K562 (cell line): Measurements from ENCODE around the gene NECTIN4. TPM values are rescaled to one million over a fixed set of nuclear protein-coding genes. Genes with fewer than 3 reads are reported as not detected.

Source experiments
- CBX8 ChIP-seq: fragments of 200-600 bp; sonication (generic); IDR thresholded peaks from 2 replicates; pipeline ENCODE4 v1.6.1; 2012; ENCODE audit warnings: borderline replicate concordance, mixed run types, low read depth, mild to moderate bottlenecking, moderate library complexity, mixed read lengths, low read length, control low read depth, inconsistent platforms; ENCODE audit not compliant: poor library complexity, severe bottlenecking; ENCODE audit errors: extremely low read depth
- DPF2 ChIP-seq: fragments of 450-650 bp; IDR thresholded peaks from 2 replicates; pipeline ENCODE4 v1.6.1; 2016
- FOXM1 ChIP-seq, 2 experiments: fragments of 450-650 bp in 1 of 2; sonication (generic) in 1 of 2; formaldehyde crosslinking in 1 of 2; IDR thresholded peaks; 2 replicates each; pipeline versions ENCODE4 v1.6.1 to v1.9.0; 2017 to 2022; ENCODE audit warnings: low read depth in 2 of 2, mild to moderate bottlenecking in 2 of 2, missing genetic modification reagents in 1 of 2, moderate library complexity in 1 of 2
- GATA2 ChIP-seq: sonication (generic); formaldehyde crosslinking; IDR thresholded peaks from 2 replicates; pipeline ENCODE4 v1.4.0; 2020; ENCODE audit warnings: mild to moderate bottlenecking, missing genetic modification reagents
- HEY1 ChIP-seq: fragments of 250-450 bp; sonication (Bioruptor Pico); IDR thresholded peaks from 2 replicates; pipeline ENCODE4 v1.5.0; 2020; ENCODE audit warnings: mild to moderate bottlenecking, moderate library complexity, borderline replicate concordance
- HOXB6 ChIP-seq: fragments of 250-450 bp; sonication (Bioruptor Pico); IDR thresholded peaks from 2 replicates; pipeline ENCODE4 v1.5.1; 2022; ENCODE audit warnings: mild to moderate bottlenecking, borderline replicate concordance
- JUN ChIP-seq, 2 experiments: sonication (generic) in 1 of 2; formaldehyde crosslinking in 1 of 2; IDR thresholded peaks; 2 replicates each; pipeline versions ENCODE4 v1.6.1 to v1.8.0; 2012 to 2022; ENCODE audit warnings: borderline replicate concordance in 2 of 2, mild to moderate bottlenecking in 2 of 2, improper control_type of control experiment in 1 of 2, low read depth in 1 of 2, low read length in 1 of 2, missing genetic modification reagents in 1 of 2
- JUND ChIP-seq, 2 experiments: IDR thresholded peaks; 2 replicates in 1 of 2; 3 replicates in 1 of 2; pipeline ENCODE4 v1.6.1; 2011; ENCODE audit warnings: borderline replicate concordance in 2 of 2, low read depth in 2 of 2, low read length in 2 of 2, improper control_type of control experiment in 1 of 2, missing biosample characterization in 1 of 2, missing genetic modification characterization in 1 of 2, missing genetic modification reagents in 1 of 2
- KLF10 ChIP-seq: fragments of 250-450 bp; sonication (Bioruptor Pico); IDR thresholded peaks from 2 replicates; pipeline ENCODE4 v1.6.1; 2021; ENCODE audit warnings: matching md5 sums
- L3MBTL2 ChIP-seq: fragments of 450-650 bp; IDR thresholded peaks from 2 replicates; pipeline ENCODE4 v1.6.1; 2016; ENCODE audit warnings: mild to moderate bottlenecking, moderate library complexity
- MYNN ChIP-seq, 2 experiments: sonication (generic); formaldehyde crosslinking in 1 of 2; IDR thresholded peaks; 2 replicates each; pipeline versions ENCODE4 v1.5.0 to v1.6.1; 2016 to 2020; ENCODE audit warnings: antibody characterized with exemption in 1 of 2, missing genetic modification reagents in 1 of 2
- POLR2AphosphoS5 ChIP-seq: IDR thresholded peaks from 2 replicates; pipeline ENCODE4 v1.6.1; 2011; ENCODE audit warnings: mild to moderate bottlenecking, low read depth, low read length, moderate library complexity; ENCODE audit not compliant: control insufficient read depth, insufficient read depth
- RBFOX2 ChIP-seq: fragments of 200-400 bp; formaldehyde crosslinking; IDR thresholded peaks from 2 replicates; pipeline ENCODE4 v1.6.1; 2017; ENCODE audit warnings: low read depth, mild to moderate bottlenecking, low read length, moderate library complexity
- TAF7 ChIP-seq: fragments of 450-650 bp; IDR thresholded peaks from 2 replicates; pipeline ENCODE4 v1.6.1; 2016; ENCODE audit warnings: missing genetic modification characterization, missing compliant biosample characterization
- U2AF1 ChIP-seq: fragments of 200-400 bp; formaldehyde crosslinking; optimal IDR thresholded peaks from 2 replicates; pipeline ENCODE3; 2017; ENCODE audit warnings: mild to moderate bottlenecking, low read depth, low read length, moderate library complexity
- ZNF41 ChIP-seq: fragments of 250-450 bp; sonication (Bioruptor Pico); conservative IDR thresholded peaks from 2 replicates; pipeline ENCODE4 v1.4.0; 2020; ENCODE audit warnings: mild to moderate bottlenecking
- ZNF445 ChIP-seq: fragments of 250-450 bp; sonication (Bioruptor Pico); IDR thresholded peaks from 2 replicates; pipeline ENCODE4 v1.4.0; 2020; ENCODE audit warnings: low read depth, mild to moderate bottlenecking, moderate library complexity
- ZNF707 ChIP-seq: fragments of 250-450 bp; sonication (Bioruptor Pico); conservative IDR thresholded peaks from 2 replicates; pipeline ENCODE4 v1.8.0; 2022; ENCODE audit warnings: inconsistent platforms, mild to moderate bottlenecking, moderate library complexity
- polyA plus RNA-seq, 8 experiments: library from polyadenylated mRNA; depleted of rRNA in 4 of 8; stranded (reverse) in 5 of 8; unstranded in 3 of 8; fragments of >200 nt; fragmentation: Nextera tagmentation in 2 of 8; fragmentation: Illumina TruSeq in 1 of 8; extraction: Ambion mirVana in 2 of 8; extraction: Trizol in 1 of 8; gene quantifications; 2 replicates each; pipeline versions ENCODE4 v1.2.1 to v1.2.3, GENCODE V29; 2011 to 2014; ENCODE audit warnings: inconsistent platforms in 1 of 8, missing spikeins in 1 of 8
- total RNA-seq, 7 experiments: library from RNA; depleted of rRNA in 6 of 7; stranded (reverse); fragments of >200 nt in 6 of 7; fragmentation: Illumina TruSeq in 2 of 7; extraction: Trizol in 2 of 7; gene quantifications; 2 replicates each; pipeline versions ENCODE4 v1.2.1 to v1.2.3, GENCODE V29; 2011 to 2021; ENCODE audit warnings: low replicate concordance in 1 of 7
- TF ChIP-seq, protein P1 (sequence below): sonication (generic); formaldehyde crosslinking; IDR thresholded peaks from 2 replicates; pipeline ENCODE4 v1.8.0; 2022; ENCODE audit warnings: mild to moderate bottlenecking, missing genetic modification reagents
- TF ChIP-seq, protein P2 (sequence below): conservative IDR thresholded peaks from 2 replicates; pipeline ENCODE4 v1.6.1; 2011; ENCODE audit warnings: low read depth, mild to moderate bottlenecking, low read length; ENCODE audit not compliant: control insufficient read depth

The NECTIN4 gene
- total and polyA plus RNA-seq, 9 of the 15 experiments (the other 6 are each of a cell fraction or from before 2014, with no cell fraction given) = 0.01 to 0.09 TPM; not detected in 7

DNA sequence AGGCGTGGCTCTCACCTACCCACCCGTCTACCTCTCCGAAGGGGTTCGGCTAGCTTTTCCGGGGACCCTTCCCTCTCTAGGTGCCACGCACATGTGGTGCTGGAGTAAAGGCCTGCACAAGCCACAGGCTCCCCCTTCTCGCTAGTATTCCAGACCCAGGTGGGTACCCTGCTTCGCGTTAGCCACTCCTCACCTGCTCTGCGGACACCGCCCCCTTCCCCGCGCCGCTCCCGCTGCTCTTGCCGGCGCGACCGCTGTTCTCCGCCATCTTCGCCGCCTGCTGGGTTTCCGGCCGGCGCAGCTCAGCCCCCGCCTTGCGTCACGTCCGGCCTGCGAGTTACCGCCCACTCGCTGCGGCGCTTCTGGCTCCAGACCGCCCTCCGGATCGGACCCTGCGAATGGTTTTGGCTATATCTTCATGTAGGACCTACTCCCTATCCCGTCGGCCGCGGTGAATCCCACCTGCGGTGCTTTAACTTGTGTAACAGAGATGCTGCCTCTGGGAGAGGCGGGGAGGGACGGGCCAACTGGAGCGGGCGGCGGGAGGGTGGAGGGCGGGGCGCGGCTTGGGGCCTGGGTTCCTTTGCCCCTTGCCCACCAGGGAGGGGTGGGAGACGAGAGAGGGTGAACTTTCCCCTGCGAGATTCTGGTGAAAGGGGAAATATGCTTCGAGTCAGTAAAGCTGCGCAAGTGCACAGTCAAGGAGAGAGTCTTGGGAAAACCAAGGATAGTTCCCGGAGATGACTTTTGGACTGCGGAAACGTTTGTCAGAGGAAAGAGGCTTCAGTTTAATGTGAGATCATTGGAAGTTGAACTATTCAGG is 28.6 kb upstream of the NECTIN4 start, which contains the start of the genes NIT1 and PFDN2 (continued):
- TF ChIP-seq, protein P1, sequence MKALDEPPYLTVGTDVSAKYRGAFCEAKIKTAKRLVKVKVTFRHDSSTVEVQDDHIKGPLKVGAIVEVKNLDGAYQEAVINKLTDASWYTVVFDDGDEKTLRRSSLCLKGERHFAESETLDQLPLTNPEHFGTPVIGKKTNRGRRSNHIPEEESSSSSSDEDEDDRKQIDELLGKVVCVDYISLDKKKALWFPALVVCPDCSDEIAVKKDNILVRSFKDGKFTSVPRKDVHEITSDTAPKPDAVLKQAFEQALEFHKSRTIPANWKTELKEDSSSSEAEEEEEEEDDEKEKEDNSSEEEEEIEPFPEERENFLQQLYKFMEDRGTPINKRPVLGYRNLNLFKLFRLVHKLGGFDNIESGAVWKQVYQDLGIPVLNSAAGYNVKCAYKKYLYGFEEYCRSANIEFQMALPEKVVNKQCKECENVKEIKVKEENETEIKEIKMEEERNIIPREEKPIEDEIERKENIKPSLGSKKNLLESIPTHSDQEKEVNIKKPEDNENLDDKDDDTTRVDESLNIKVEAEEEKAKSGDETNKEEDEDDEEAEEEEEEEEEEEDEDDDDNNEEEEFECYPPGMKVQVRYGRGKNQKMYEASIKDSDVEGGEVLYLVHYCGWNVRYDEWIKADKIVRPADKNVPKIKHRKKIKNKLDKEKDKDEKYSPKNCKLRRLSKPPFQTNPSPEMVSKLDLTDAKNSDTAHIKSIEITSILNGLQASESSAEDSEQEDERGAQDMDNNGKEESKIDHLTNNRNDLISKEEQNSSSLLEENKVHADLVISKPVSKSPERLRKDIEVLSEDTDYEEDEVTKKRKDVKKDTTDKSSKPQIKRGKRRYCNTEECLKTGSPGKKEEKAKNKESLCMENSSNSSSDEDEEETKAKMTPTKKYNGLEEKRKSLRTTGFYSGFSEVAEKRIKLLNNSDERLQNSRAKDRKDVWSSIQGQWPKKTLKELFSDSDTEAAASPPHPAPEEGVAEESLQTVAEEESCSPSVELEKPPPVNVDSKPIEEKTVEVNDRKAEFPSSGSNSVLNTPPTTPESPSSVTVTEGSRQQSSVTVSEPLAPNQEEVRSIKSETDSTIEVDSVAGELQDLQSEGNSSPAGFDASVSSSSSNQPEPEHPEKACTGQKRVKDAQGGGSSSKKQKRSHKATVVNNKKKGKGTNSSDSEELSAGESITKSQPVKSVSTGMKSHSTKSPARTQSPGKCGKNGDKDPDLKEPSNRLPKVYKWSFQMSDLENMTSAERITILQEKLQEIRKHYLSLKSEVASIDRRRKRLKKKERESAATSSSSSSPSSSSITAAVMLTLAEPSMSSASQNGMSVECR = peak; percentile 96
- TF ChIP-seq FOXM1 (IDR thresholded peaks at IDR 0.05; ENCODE audit: low read depth) (no peak), FOXM1 (CRISPR knock-in tag; IDR thresholded peaks at IDR 0.05; ENCODE audit: low read depth) (no peak), TAF7 (tag) (peak; percentile 79), HOXB6 (CRISPR knock-in tag) (no peak), U2AF1 (no peak), ZNF41 (CRISPR knock-in tag) (no peak), KLF10 (CRISPR knock-in tag) (no peak), MYNN (IDR thresholded peaks at IDR 0.05) (no peak), MYNN (CRISPR knock-in tag; IDR thresholded peaks at IDR 0.05) (no peak), JUND (IDR thresholded peaks at IDR 0.05; ENCODE audit: borderline replicate concordance, low read depth, low read length) (peak; percentile 61), JUND (tag; IDR thresholded peaks at IDR 0.05; ENCODE audit: borderline replicate concordance, low read depth, low read length) (peak; percentile 24; the same call in 1 of the 3 replicates), L3MBTL2 (no peak; the same call in 1 of the 2 replicates), HEY1 (CRISPR knock-in tag) (no peak), ZNF445 (CRISPR knock-in tag) (no peak), GATA2 (CRISPR knock-in tag) (no peak), DPF2 (no peak), ZNF707 (CRISPR knock-in tag) (no peak), JUN (IDR thresholded peaks at IDR 0.05; ENCODE audit: borderline replicate concordance, low read depth, low read length) (no peak), JUN (CRISPR knock-in tag; IDR thresholded peaks at IDR 0.05; ENCODE audit: borderline replicate concordance) (no peak), POLR2AphosphoS5 (peak; percentile 78), RBFOX2 (peak; percentile 100), CBX8 (no peak)
- TF ChIP-seq, protein P2, sequence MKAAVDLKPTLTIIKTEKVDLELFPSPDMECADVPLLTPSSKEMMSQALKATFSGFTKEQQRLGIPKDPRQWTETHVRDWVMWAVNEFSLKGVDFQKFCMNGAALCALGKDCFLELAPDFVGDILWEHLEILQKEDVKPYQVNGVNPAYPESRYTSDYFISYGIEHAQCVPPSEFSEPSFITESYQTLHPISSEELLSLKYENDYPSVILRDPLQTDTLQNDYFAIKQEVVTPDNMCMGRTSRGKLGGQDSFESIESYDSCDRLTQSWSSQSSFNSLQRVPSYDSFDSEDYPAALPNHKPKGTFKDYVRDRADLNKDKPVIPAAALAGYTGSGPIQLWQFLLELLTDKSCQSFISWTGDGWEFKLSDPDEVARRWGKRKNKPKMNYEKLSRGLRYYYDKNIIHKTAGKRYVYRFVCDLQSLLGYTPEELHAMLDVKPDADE = peak; percentile 77
